Subcutaneous adipose tissue (tissue), 4 donors: ENCODE results near the gene RAB39B. TPM values are rescaled to one million over a fixed set of nuclear protein-coding genes. Genes with fewer than 3 reads are reported as not detected.

Source experiments
- CTCF ChIP-seq: fragments of 450-650 bp; IDR thresholded peaks from one replicate; pipeline ENCODE4 v1.5.1; 2016; ENCODE audit warnings: low read depth, mild to moderate bottlenecking, control low read depth, antibody characterized with exemption, moderate library complexity
- total RNA-seq, 4 donors: library from RNA; depleted of rRNA; stranded (reverse); fragments of >200 nt; gene quantifications; one replicate each; pipeline ENCODE4 v1.1.0, GENCODE V29; 2016

Gene RAB39B
- total RNA-seq, 4 donors from 2014 or later = 0.49 to 0.51 TPM; not detected in 2

GRCh38 chrX:155259752-155260151, 4.5 kb downstream of the RAB39B start:
- TF ChIP-seq CTCF = no peak

GRCh38 chrX:155251391-155251790, 12.9 kb downstream of the RAB39B start:
- no peak for TF ChIP-seq CTCF

GRCh38 chrX:155247497-155247896, 16.8 kb downstream of the RAB39B start:
- TF ChIP-seq CTCF = no peak

- TF ChIP-seq CTCF = no peak
These were observed 17.5 kb downstream of the RAB39B start for GRCh38 chrX:155246748-155247147.

GRCh38 chrX:155242300-155242699, 22.0 kb downstream of the RAB39B start:
- no peak for TF ChIP-seq CTCF

GRCh38 chrX:155237719-155238118, 26.6 kb downstream of the RAB39B start:
- TF ChIP-seq CTCF = no peak

GRCh38 chrX:155235891-155236290, 28.4 kb downstream of the RAB39B start:
- no peak for TF ChIP-seq CTCF
